Psoas muscle (tissue), 8 donors: Measurements from ENCODE around the gene VCL. TPM values are rescaled to one million over a fixed set of nuclear protein-coding genes. Genes with fewer than 3 reads are reported as not detected.

Experiments used
- ATAC-seq, 4 donors: fragments of 200-7000 bp; cut with Tn5 transposase; one replicate each; pipeline ENCODE4 v1.9.1; 2020; ENCODE audit warnings: moderate library complexity in 3 of 4, mild to moderate bottlenecking in 2 of 4
- DNase-seq, 2 donors: peaks; one replicate each; pipeline ENCODE4 v3.0.0-alpha.2; 2020
- H3K27ac ChIP-seq: fragments of 200-600 bp; one replicate; pipeline ENCODE4 v1.8.0; 2022
- H3K27me3 ChIP-seq, 3 donors: fragments of 200-600 bp in 1 of 3; one replicate each; pipeline versions ENCODE4 v1.6.1 to v1.8.0; 2013 to 2022; ENCODE audit warnings: low read length in 2 of 3, mild to moderate bottlenecking in 2 of 3, moderate library complexity in 1 of 3; ENCODE audit not compliant: insufficient read depth in 3 of 3
- H3K36me3 ChIP-seq, 2 donors: fragments of 200-600 bp in 1 of 2; one replicate each; pipeline versions ENCODE4 v1.6.1 to v1.8.0; 2013 to 2022; ENCODE audit warnings: low read depth in 1 of 2, mild to moderate bottlenecking in 1 of 2, moderate library complexity in 1 of 2; ENCODE audit not compliant: insufficient read depth in 1 of 2
- H3K4me1 ChIP-seq: fragments of 200-600 bp; one replicate; pipeline ENCODE4 v1.8.0; 2022
- H3K4me3 ChIP-seq: fragments of 200-600 bp; one replicate; pipeline ENCODE4 v1.8.0; 2022; ENCODE audit warnings: mild to moderate bottlenecking
- H3K9me3 ChIP-seq: fragments of 200-600 bp; one replicate; pipeline ENCODE4 v1.8.0; 2022
- CTCF ChIP-seq: fragments of 200-600 bp; IDR thresholded peaks from one replicate; pipeline ENCODE4 v1.8.0; 2022; ENCODE audit warnings: antibody characterized with exemption
- WGBS, 3 donors: extraction: QIAGEN DNeasy Blood & Tissue Kit; methylation state at CpG; one replicate each; pipeline versions ENCODE4 v1.1.6 to v1.1.7; 2013; 5-methylcytosine and 5-hydroxymethylcytosine counted together
- intact Hi-C, 2 donors: fragments of 100-400 bp; cut with DNase I; formaldehyde crosslinking; loops; one replicate each; pipeline versions ENCODE4 v1.11.0 to v1.14.2; 2022
- polyA plus RNA-seq, 3 donors: library from polyadenylated mRNA; stranded (reverse); fragments of 200-250 nt; gene quantifications; one replicate each; pipeline ENCODE4 v1.2.3, GENCODE V29; 2013
- total RNA-seq, 4 donors: library from RNA; stranded (reverse); fragmentation: NEBNext Ultra II Directional in 2 of 4; extraction: Animal tissue kit (Norgen Biotek cat#: 25700) in 2 of 4; gene quantifications; one replicate each; pipeline versions ENCODE4 v1.2.1 to v1.2.4, GENCODE V29; 2021 to 2023
- donor health status: healthy with polysubstance abuse.
- donor health status: DM: no; HTN: no; CAD: no; lungs with moderate emphysema.
- donor health status: Bipolar disorder and iron deficiency.
- donor health status: healthy.
- donor health status: DM: yes; HTN: yes; CAD: no.
- donor health status: DM: no; HTN: no; CAD: no.
- donor health status: DM: no; HTN: no; CAD: no.
- donor health status: DM: yes; HTN: yes; CAD: no.

Gene VCL
- total and polyA plus RNA-seq, 7 donors = 54.5 to 426 (median 93.2) TPM

DNA sequence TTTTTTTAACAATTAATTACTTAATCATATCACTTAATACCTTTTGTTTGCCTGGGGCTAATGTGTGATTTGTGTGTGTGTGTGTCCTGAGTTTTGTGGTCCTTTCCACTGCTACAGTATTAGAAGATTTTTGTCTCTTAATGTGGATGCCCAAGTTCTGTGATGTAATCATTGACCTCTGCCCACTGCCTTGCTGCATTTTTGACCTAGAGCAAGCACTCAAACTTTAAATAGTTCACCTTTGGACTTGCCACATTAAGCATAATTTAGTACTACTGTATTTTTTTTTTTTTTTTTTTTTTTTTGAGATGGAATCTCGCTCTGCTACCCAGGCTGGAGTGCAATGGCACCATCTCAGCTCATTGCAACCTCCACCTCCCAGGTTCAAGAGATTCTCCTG is 52.7 kb downstream of the VCL start:
- Histone ChIP-seq H3K27me3 (no peaks in the 10 kb centered on the region), H3K4me3 (no peak overlapping the region), H3K9me3 (no peaks in the 10 kb centered on the region), H3K27ac (peak overlapping the region; percentile 88), H3K4me1 (peaks cover 79% of the 10 kb centered on the region), H3K36me3 (no peaks in the 10 kb centered on the region)
- WGBS, 3 donors = 82 to 100% (median 100%) methylated on average over 1 of the region's 1 CpG
- intact Hi-C loops = no loop called here
- no peak for TF ChIP-seq CTCF
- DNase-seq (no peak), ATAC-seq (no peak)

GRCh38 chr10:74051736-74052342 is 53.9 kb downstream of the VCL start:
- no peak for TF ChIP-seq CTCF
- Histone ChIP-seq H3K27ac (no peak overlapping the region), H3K36me3 (no peaks in the 10 kb centered on the region), H3K9me3 (no peaks in the 10 kb centered on the region), H3K4me3 (no peak overlapping the region), H3K27me3 (no peaks in the 10 kb centered on the region), H3K4me1 (peaks cover 79% of the 10 kb centered on the region)
- 46 to 69% (median 51%) methylated on average over 5 of the region's 5 CpGs for WGBS, 3 donors
- intact Hi-C loops = no loop called here
- no peak for ATAC-seq
- DNase-seq = no peak

DNA sequence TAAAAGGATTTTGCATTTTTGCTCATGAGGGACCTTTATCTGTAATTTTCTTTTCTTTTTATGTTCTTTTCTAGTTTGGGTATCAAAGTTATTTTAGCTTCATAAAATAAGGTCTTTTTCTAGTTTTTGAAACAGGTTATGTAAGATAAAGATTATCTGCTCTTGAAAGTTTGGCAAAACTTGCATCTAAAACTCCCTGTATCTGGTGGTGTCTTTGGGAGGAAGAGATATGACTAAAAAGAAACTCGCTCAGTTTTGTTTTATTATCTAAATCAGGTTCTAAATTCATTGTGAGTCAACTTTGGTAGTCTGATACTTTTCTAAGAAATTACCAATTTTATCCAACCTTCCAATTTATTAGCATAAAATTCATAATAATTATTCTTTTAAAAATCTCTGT is 55.1 kb downstream of the VCL start:
- Histone ChIP-seq H3K36me3 (no peaks in the 10 kb centered on the region), H3K27ac (no peak overlapping the region), H3K9me3 (no peaks in the 10 kb centered on the region), H3K4me1 (peaks cover 79% of the 10 kb centered on the region), H3K4me3 (no peak overlapping the region), H3K27me3 (no peaks in the 10 kb centered on the region)
- 88 to 97% (median 94%) methylated on average over 1 of the region's 1 CpG for WGBS, 3 donors
- no peak for TF ChIP-seq CTCF
- intact Hi-C loops = no loop called here
- DNase-seq (no peak), ATAC-seq (no peak)

DNA sequence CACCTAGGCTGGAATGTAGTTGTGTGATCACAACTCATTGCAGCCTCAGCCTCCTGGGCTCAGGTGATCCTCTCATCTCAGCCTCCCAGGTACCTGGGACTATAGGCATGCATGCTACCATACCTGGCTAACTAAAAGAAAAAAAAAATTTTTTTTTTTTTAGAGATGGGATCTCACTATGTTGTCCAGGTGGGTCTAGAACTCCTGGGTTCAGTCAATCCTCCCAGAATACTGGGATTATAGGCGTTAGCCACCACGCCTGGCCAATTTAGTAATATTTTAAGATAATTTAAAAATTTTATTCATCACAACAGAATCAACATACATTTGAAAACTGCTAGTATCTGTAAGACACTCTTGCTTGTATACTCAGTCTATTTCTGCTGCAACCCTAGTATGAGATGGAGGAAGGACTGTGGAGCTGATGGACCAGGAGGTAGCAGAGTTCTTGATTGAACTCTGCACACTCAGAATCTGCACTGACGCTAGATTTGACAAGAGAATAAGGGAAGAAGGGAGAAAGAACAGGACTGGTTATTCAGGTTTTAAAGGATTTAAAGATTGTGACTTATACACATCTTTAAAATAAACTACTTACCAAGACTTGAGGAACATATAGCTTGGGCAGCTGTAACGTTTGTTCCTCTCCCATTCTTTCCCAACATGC is 57.6 kb downstream of the VCL start:
- WGBS, 3 donors = 78 to 82% (median 78%) methylated on average over 4 of the region's 4 CpGs
- Histone ChIP-seq H3K27ac (peak overlapping the region; percentile 67), H3K27me3 (no peaks in the 10 kb centered on the region), H3K4me3 (no peak overlapping the region), H3K4me1 (peaks cover 67% of the 10 kb centered on the region), H3K9me3 (no peaks in the 10 kb centered on the region), H3K36me3 (no peaks in the 10 kb centered on the region)
- DNase-seq = no peak
- TF ChIP-seq CTCF = no peak
- intact Hi-C loops = loop anchor here in 1 of 2 donors (5.0 kb wide), 1 partner anchor 43 kb away; no protein-coding TSS in a partner anchor
- ATAC-seq = peak in 1 of 4 donors; percentile 43
